Tibial nerve (tissue), 4 donors: ENCODE data around the gene TSHZ2. TPM values are rescaled to one million over a fixed set of nuclear protein-coding genes. Genes with fewer than 3 reads are reported as not detected.

Experiments used
- DNase-seq, 2 donors: peaks; one replicate each; pipeline ENCODE4 v3.0.0-alpha.2; 2019; ENCODE audit warnings: low spot score in 2 of 2
- H3K27ac ChIP-seq, 4 donors: fragments of 200-600 bp; sonication (generic) in 3 of 4; one replicate each; pipeline ENCODE4 v1.5.1; 2017 to 2019; ENCODE audit warnings: mild to moderate bottlenecking in 1 of 4
- H3K27me3 ChIP-seq, 2 donors: fragments of 200-600 bp; sonication (generic) in 1 of 2; one replicate each; pipeline versions ENCODE4 v1.5.1 to v1.6.0; 2017 to 2019
- H3K36me3 ChIP-seq, 3 donors: fragments of 200-600 bp; sonication (generic); one replicate each; pipeline ENCODE4 v1.5.1; 2018 to 2019
- H3K4me1 ChIP-seq, 4 donors: fragments of 200-600 bp; sonication (generic) in 3 of 4; one replicate each; pipeline ENCODE4 v1.5.1; 2017 to 2019
- H3K4me3 ChIP-seq, 4 donors: fragments of 200-600 bp; sonication (generic) in 3 of 4; one replicate each; pipeline ENCODE4 v1.5.1; 2017 to 2019; ENCODE audit warnings: mild to moderate bottlenecking in 1 of 4, moderate library complexity in 1 of 4
- H3K9me3 ChIP-seq, 4 donors: fragments of 200-600 bp; sonication (generic) in 3 of 4; one replicate each; pipeline ENCODE4 v1.5.1; 2017 to 2019
- CTCF ChIP-seq, 5 experiments: fragments of 200-600 bp in 3 of 5; fragments of 450-650 bp in 2 of 5; sonication (generic) in 3 of 5; IDR thresholded peaks; one replicate each; pipeline ENCODE4 v1.5.1; 2016 to 2019; ENCODE audit warnings: antibody characterized with exemption in 5 of 5, mild to moderate bottlenecking in 3 of 5, moderate library complexity in 2 of 5
- EP300 ChIP-seq, 2 donors: sonication (generic); formaldehyde crosslinking; IDR thresholded peaks; one replicate each; pipeline ENCODE4 v1.6.1; 2017; ENCODE audit warnings: antibody characterized with exemption in 2 of 2, mild to moderate bottlenecking in 1 of 2
- POLR2A ChIP-seq, 2 donors: fragments of 450-650 bp; IDR thresholded peaks; one replicate each; pipeline ENCODE4 v1.6.1; 2017; ENCODE audit warnings: antibody characterized with exemption in 2 of 2, mild to moderate bottlenecking in 2 of 2, moderate library complexity in 2 of 2
- WGBS, 2 donors: methylation state at CpG; one replicate each; pipeline ENCODE4 v1.1.5; 2018; 5-methylcytosine and 5-hydroxymethylcytosine counted together
- total RNA-seq, 4 donors: library from RNA; depleted of rRNA; stranded (reverse); fragments of >200 nt; gene quantifications; one replicate each; pipeline ENCODE4 v1.1.0, GENCODE V29; 2016

TSHZ2 gene
- total RNA-seq = 10 to 100 TPM; 20.9 to 33.7 (median 25.1) TPM

GRCh38 chr20:52972190-52972937 lies at the start of gene TSHZ2:
TSHZ2 (plus strand) TSS chr20:52972358; CDS start chr20:52973294, 936 bp downstream.
- TF ChIP-seq POLR2A (IDR thresholded peaks at IDR 0.05) (peak in 1 of 2 donors; percentile 31), CTCF (IDR thresholded peaks at IDR 0.05) (no peak), EP300 (IDR thresholded peaks at IDR 0.05) (peak in 1 of 2 donors; percentile 15)
- Histone ChIP-seq H3K36me3 (no peaks in the 10 kb centered on the region), H3K27me3 (peaks cover 0 to 17% of the 10 kb centered on the region in 2 donors), H3K27ac (peak within 1 kb of the TSS; percentile 39 to 85 (median 62)), H3K9me3 (no peaks in the 10 kb centered on the region), H3K4me3 (peak within 1 kb of the TSS; percentile 41 to 65 (median 45)), H3K4me1 (peaks cover 0 to 30% (median 0%) of the 10 kb centered on the region in 4 donors)
- DNase-seq = peak in 1 of 2 donors; percentile 55
- WGBS, 2 donors = 1% methylated on average over 29 to 36 of the region's 41 CpGs

GRCh38 chr20:52922436-52922835 lies 49.7 kb upstream of the TSHZ2 start:
- H3K27ac ChIP-seq = no peak overlapping the region
- TF ChIP-seq POLR2A (IDR thresholded peaks at IDR 0.05) (no peak), EP300 (IDR thresholded peaks at IDR 0.05) (no peak), CTCF (IDR thresholded peaks at IDR 0.05) (no peak)
- no peaks in the 10 kb centered on the region for H3K9me3 ChIP-seq
- no peak overlapping the region for H3K4me3 ChIP-seq
- DNase-seq = no peak
- no peaks in the 10 kb centered on the region for H3K36me3 ChIP-seq
- H3K4me1 ChIP-seq = no peaks in the 10 kb centered on the region
- no peaks in the 10 kb centered on the region for H3K27me3 ChIP-seq
- 51 to 70% methylated on average over 2 of the region's 2 CpGs for WGBS, 2 donors

GRCh38 chr20:52923123-52923937 lies 48.8 kb upstream of the TSHZ2 start:
- H3K4me3 ChIP-seq = no peak overlapping the region
- H3K27me3 ChIP-seq = no peaks in the 10 kb centered on the region
- no peak overlapping the region for H3K27ac ChIP-seq
- 47 to 49% methylated on average over 8 of the region's 8 CpGs for WGBS, 2 donors
- no peaks in the 10 kb centered on the region for H3K4me1 ChIP-seq
- TF ChIP-seq POLR2A (IDR thresholded peaks at IDR 0.05) = no peak
- no peak for TF ChIP-seq CTCF (IDR thresholded peaks at IDR 0.05)
- TF ChIP-seq EP300 (IDR thresholded peaks at IDR 0.05) = no peak
- H3K36me3 ChIP-seq = no peaks in the 10 kb centered on the region
- no peaks in the 10 kb centered on the region for H3K9me3 ChIP-seq
- DNase-seq = no peak

GRCh38 chr20:52924411-52925271 lies 47.5 kb upstream of the TSHZ2 start:
- Histone ChIP-seq H3K27ac (no peak overlapping the region), H3K27me3 (no peaks in the 10 kb centered on the region), H3K4me3 (no peak overlapping the region), H3K4me1 (no peaks in the 10 kb centered on the region), H3K36me3 (no peaks in the 10 kb centered on the region), H3K9me3 (no peaks in the 10 kb centered on the region)
- no peak for TF ChIP-seq CTCF (IDR thresholded peaks at IDR 0.05)
- TF ChIP-seq EP300 (IDR thresholded peaks at IDR 0.05) = no peak
- no peak for TF ChIP-seq POLR2A (IDR thresholded peaks at IDR 0.05)
- no peak for DNase-seq
- 63 to 70% methylated on average over 9 of the region's 9 CpGs for WGBS, 2 donors
